Cardiac fibroblast (primary cell): ENCODE results near the gene AFG1L.

Experiments used
- DNase-seq, 2 donors: peaks; one replicate each; pipeline versions ENCODE4 v3.0.0 to v3.0.0-alpha.2; 2010; ENCODE audit warnings: low read depth in 2 of 2
- H3K4me3 ChIP-seq, 2 donors: replicated peaks in 1 of 2; 1 replicate in 1 of 2; 2 replicates in 1 of 2; pipeline ENCODE4 v1.5.1; 2011; ENCODE audit warnings: low read depth in 2 of 2, low read length in 2 of 2, mild to moderate bottlenecking in 2 of 2, moderate library complexity in 1 of 2
- TF ChIP-seq, protein P1 (sequence below): IDR thresholded peaks from one replicate; pipeline ENCODE4 v1.5.1; 2011; ENCODE audit warnings: low read depth, mild to moderate bottlenecking, low read length, inconsistent platforms

Gene AFG1L

DNA sequence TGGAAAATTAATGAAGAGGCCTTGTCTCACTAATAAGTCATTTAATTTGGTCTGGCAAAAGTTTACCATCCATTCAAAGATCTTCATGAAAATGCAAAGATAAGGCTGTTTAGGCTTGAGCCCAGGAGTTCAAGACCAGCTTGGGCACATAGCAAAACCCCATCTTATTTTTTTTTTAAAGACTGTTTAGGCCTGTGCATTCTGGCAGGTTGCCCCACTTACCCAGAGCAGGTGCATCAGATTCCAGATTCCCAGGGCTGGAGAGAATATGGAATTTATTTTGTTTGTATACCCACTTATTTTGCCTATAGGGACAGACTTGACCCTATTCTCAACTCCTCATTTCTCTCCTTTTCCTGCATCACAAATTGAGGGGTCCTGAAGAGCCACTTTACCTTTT lies 271.6 kb downstream of the AFG1L start:
- no peak for DNase-seq
- no peak overlapping the region for H3K4me3 ChIP-seq
- TF ChIP-seq, protein P1, sequence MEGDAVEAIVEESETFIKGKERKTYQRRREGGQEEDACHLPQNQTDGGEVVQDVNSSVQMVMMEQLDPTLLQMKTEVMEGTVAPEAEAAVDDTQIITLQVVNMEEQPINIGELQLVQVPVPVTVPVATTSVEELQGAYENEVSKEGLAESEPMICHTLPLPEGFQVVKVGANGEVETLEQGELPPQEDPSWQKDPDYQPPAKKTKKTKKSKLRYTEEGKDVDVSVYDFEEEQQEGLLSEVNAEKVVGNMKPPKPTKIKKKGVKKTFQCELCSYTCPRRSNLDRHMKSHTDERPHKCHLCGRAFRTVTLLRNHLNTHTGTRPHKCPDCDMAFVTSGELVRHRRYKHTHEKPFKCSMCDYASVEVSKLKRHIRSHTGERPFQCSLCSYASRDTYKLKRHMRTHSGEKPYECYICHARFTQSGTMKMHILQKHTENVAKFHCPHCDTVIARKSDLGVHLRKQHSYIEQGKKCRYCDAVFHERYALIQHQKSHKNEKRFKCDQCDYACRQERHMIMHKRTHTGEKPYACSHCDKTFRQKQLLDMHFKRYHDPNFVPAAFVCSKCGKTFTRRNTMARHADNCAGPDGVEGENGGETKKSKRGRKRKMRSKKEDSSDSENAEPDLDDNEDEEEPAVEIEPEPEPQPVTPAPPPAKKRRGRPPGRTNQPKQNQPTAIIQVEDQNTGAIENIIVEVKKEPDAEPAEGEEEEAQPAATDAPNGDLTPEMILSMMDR: no peak

- DNase-seq: no peak
- no peak overlapping the region for H3K4me3 ChIP-seq
- TF ChIP-seq, protein P1: no peak
Measured at GRCh38 chr6:108568101-108568500, 273.2 kb downstream of the AFG1L start.

DNA sequence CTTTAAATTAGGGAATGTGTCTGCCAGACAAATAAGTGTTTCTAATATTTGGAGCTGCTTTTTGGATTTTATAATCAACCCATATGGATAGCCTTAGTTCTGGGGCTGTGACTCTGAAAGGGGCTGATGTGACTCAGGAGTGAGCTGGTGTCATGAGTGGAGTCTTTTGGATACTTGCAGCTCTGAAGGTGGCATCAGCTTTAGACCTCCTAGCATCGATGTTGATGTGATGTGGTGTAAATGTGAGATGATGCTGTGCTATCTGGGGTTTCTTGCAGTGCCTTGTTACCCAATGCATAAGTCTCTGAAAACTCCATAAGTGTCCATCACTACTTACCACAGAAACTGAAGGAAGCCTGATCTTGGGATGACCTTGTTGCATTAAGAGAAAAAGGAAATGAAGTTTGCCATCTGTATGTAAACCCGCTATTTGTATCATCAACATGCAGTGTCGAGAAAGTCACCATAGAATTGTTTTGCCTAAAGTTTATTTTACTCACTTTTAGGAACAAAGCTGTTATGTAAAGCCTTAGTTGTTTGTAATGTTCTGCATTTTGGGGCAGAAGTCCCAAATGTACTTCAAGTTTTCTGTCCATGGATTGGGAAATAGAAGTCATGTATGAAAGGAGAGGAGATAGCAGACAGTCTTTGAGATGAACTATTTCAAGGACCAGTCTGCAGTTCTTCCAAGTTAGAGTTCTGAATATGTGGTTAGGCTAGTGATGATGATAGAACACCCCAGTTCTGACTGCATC lies 273.9 kb downstream of the AFG1L start:
- TF ChIP-seq, protein P1: no peak
- DNase-seq: no peak
- H3K4me3 ChIP-seq: no peak overlapping the region

DNA sequence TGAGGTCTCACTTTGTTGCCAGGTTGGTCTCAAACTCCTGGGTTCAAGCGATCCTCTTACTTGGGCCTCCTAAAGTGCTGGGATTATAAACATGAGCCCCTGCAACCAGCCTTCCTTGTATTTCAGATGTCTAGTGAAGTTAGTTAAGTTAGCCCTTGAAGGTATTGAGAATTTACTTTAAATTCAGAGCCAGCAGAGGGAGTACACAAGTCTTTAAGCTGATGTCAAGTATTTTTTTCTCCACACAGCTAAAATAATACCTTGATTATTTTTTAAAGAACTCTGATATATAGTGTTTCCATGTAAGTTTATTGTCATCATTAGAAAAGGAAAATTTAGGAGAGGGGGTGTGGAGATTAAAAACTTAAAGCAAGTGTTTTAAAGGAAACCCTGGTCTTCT lies 275.7 kb downstream of the AFG1L start:
- H3K4me3 ChIP-seq: no peak overlapping the region
- TF ChIP-seq, protein P1: no peak
- DNase-seq: peak; percentile 34 to 42

- no peak overlapping the region for H3K4me3 ChIP-seq
- TF ChIP-seq, protein P1: no peak
- no peak for DNase-seq
Measured at GRCh38 chr6:108574457-108575141, 279.7 kb downstream of the AFG1L start.
